Measurements from ENCODE around the gene JMJD4.

DNA sequence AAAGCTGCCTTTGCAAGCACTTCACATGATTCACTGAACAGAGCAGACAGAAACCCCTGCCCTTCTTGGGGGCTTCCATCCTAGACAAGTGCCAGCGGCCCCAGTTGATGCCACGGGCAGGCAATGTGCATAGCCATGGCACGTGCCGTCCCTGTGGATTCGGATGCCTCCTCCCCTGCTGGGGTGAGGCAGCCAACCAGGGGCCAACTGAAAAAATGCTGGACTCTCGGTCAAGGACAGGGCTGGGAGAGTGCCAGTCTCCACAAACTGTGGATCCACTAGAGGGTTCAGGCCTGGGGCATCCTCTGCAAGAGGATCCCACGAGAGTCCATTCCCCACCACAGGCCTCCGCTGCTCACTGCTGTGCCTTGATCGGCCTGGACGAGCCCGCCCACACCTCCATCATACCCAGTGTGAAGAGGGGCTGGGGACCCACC is 3.8 kb downstream of the JMJD4 start:
- TF ChIP-seq, protein P1, sequence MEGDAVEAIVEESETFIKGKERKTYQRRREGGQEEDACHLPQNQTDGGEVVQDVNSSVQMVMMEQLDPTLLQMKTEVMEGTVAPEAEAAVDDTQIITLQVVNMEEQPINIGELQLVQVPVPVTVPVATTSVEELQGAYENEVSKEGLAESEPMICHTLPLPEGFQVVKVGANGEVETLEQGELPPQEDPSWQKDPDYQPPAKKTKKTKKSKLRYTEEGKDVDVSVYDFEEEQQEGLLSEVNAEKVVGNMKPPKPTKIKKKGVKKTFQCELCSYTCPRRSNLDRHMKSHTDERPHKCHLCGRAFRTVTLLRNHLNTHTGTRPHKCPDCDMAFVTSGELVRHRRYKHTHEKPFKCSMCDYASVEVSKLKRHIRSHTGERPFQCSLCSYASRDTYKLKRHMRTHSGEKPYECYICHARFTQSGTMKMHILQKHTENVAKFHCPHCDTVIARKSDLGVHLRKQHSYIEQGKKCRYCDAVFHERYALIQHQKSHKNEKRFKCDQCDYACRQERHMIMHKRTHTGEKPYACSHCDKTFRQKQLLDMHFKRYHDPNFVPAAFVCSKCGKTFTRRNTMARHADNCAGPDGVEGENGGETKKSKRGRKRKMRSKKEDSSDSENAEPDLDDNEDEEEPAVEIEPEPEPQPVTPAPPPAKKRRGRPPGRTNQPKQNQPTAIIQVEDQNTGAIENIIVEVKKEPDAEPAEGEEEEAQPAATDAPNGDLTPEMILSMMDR (conservative IDR thresholded peaks at IDR 0.05): no peak
- TF ChIP-seq EZH2 (IDR thresholded peaks at IDR 0.05; ENCODE audit: low read depth): no peak

Data from PC-9 (cell line).